Camera-type eye (tissue), 1 donor: Measurements from ENCODE around the gene TMEM134. TPM values are rescaled to one million over a fixed set of nuclear protein-coding genes. Genes with fewer than 3 reads are reported as not detected.

Experiments
- total RNA-seq: library from RNA; depleted of rRNA; stranded (reverse); fragments of >200 nt; gene quantifications from one replicate; pipeline ENCODE4 v1.2.3, GENCODE V29; 2014

The TMEM134 gene, protein sequence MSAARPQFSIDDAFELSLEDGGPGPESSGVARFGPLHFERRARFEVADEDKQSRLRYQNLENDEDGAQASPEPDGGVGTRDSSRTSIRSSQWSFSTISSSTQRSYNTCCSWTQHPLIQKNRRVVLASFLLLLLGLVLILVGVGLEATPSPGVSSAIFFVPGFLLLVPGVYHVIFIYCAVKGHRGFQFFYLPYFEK
- 73.1 TPM for total RNA-seq

DNA sequence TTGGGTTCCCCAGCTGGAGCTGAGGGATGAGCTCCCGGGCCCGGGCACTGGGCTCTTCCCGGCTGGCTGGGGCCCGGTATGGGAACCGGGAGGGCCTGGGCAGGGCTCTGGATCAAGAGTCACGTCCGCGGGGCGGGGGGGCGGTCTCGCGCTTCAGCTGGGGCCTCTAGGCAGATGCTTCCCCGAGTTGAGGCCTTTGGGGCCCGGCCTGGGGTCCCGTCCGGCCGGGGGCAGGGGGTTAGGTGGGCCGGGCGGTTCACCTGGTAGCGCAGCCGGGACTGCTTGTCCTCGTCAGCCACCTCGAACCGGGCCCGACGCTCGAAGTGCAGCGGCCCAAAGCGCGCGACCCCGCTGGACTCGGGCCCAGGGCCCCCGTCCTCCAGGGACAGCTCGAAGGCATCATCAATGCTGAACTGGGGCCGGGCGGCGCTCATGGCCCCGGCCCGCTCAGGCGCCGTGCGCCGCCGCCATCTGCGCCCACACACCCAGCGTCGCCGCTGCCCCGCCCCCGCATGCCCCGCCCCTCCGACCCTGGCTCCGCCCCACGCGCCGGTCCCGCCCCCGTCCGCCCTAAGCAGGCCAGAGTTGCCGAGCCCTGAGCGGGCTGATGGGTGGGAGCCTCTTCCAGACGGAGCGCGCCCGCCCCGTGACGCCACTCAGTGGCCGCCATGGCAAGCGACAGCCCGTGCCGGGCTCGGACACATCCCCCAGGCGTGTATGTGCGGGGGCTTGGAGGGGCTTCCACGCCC lies at the start of gene TMEM134:
TMEM134 (minus strand) TSS at position 493 of the 749 bp plus-strand sequence; CDS start at position 434, 59 bp downstream.

DNA sequence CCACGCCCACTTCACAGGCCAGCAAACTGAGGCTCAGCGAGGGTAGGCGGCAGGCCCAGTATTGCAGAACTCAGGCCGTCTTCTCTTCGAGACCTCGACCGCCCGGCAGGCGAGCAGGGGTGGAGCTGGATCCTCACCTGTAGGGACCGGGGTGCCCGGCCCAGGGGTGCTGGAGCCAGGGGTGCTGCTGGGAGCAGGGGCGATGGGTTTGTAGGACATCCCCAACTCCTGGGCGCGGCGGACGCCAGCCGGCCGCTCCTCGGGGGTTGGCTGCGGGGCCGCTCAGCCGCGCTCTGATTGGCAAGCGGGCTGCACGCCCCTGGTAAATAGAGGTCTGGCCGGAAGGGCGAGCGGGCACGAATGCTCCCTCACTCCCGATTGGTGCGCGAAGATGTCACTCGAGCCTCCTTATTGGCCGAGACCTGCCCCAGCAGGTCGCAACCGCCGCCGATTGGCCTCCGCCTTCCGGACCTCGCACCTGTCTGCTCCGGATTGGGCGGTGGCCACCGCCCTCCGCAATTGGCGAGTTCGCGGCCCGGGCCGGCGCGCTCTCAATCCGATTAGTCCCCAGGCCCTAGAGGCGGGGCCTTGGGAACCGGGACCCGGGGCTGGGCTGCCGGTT lies 38.9 kb upstream of the TMEM134 start, which contains the start of gene CDK2AP2:
CDK2AP2 (minus strand) TSS at position 299 of the 622 bp plus-strand sequence; CDS start at position 219, 80 bp downstream.

DNA sequence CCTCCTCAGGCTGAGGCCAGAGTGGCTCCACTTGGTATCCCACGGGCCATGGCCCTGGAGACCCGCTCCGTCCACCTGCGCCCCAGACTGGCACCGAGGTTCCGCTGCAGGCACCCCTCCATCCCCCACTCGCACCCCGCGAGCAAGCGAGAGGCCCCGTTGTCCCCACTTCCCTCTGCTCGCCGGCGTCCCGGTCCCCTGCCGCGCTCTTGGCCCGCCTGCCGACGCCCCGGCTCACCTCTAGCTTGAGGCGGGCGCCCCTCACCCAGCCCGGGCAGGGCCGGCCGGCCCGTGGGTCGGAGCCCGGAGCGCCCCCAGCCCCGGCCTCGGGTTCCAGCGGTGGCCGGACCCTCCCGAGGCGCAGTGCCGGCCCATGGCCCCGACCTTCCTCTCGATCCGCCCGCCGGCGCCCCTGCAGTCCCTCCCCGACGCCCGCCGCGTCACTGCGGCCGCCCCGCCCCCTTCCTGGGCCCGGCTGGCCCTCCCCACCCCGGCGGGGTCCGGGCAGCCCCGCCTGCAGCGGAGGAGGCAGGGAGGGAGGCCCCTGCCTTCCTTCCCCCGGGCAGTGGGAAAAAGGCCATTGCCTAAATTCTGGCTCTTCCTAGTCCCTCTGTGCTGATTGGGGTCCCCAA lies 36.0 kb upstream of the TMEM134 start, which contains the start of gene PITPNM1:
PITPNM1 (minus strand) TSS at position 414 of the 632 bp plus-strand sequence. CDS start 1,183 bp downstream, outside the sequence.

DNA sequence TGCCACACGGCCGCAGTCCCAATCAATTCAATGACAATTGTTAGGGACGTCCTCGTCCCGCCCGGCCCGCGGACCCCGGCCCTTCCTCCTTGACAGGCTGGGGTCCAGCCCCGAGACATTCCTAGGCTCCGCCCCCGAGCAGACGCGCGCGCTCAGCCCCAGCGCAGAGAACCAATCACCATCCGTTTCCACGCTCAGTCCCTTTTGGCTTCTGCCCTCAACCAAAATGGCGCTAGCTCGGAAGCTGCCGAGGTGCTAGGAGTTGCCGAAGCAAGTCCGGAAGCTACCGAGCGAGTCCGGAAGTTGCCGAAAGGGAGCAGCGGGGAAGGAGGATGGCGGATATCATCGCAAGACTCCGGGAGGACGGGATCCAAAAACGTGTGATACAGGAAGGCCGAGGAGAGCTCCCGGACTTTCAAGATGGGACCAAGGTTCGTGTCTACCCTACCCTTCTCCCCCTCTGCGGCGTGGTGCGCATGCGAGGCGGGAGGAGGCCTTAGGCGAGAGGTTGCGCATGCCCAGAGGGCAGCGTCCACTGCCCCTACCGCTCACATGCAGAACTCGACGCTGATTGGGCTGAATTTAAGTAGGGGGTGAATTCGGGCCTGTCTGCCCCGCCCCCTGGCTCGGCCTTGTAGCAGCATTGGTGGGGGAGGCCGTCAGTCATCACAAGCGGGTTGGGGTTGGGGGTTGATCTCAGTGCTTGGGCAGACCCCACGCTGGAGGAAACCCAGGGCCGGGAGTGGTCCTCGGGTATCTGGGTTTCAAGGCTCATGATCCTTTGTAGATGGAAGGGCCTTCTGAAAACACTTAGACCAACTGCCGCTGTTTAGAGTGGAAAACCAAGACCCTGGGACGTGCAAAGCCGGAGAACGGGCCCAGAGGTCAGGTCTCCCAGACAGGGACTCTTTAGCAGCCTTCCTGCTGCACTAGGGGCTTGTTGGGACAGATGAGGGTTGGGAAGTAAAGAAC lies 14.1 kb upstream of the TMEM134 start, which contains the start of gene AIP:
AIP (plus strand) TSS at position 200 of the 972 bp plus-strand sequence; CDS start at position 333, 133 bp downstream.

DNA sequence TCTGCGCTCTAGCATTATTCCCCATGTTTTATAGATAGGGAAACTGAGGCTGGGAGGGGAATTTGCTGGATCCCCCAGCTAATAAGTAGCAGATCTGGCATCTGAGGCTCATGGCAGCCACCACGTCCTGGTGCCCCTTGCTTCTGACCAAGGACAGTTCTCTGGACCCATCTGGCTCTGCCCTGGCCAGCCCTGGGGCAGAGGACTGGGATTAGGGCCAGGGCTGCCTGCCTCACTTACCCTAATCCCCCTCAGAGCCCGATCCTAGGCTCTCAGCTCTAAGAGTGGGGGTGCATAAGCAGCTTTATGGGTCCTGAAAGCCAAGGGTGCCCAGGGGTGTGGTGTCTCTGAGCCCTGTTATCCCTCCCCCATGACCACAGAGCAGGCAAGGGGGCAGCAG lies 14.0 kb downstream of the TMEM134 start, which contains the start of gene CABP4:
CABP4 (plus strand) TSS at position 301 of the 400 bp plus-strand sequence; CDS start at position 371, 70 bp downstream.

DNA sequence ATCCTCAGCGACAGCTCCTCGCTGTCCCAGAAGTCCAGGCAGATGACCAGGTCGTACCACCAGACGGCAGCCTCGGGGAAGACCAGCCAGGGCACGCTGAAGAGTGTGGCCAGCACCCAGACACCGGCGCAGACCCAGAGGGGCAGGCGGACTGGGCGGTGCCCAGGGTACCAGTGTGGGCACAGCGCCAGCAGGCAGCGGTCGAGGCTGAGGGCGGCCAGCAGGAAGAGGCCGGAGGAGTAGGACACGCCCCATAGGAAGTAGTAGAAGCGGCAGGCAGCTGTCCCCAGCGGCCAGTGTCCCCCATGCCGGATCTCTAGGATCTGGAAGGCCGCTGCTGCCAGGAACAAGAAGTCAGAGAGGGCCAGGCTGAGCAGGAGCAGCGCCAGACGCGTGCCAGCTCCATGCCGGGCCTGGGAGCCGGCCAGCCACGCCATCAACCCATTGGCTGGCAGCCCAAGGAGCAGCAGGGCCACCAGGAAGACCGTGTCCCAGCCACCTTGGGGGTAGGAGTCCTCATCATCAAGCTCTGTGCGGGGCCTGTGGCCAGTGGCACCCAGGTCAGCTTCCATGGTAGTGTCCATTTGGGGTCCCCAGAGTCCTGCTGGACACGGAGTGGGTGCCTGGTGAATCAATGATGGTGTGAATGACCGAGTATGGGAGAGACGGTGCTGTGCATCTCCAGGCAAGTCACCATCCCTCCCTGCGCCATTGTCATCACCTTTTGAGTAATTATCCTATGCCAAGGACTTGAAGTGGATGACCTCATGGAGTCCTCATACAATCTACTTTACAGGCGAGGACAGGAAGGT lies 16.7 kb downstream of the TMEM134 start, which contains the start of gene GPR152:
GPR152 (minus strand) TSS at position 589 of the 812 bp plus-strand sequence; CDS start at position 584, 5 bp downstream.

DNA sequence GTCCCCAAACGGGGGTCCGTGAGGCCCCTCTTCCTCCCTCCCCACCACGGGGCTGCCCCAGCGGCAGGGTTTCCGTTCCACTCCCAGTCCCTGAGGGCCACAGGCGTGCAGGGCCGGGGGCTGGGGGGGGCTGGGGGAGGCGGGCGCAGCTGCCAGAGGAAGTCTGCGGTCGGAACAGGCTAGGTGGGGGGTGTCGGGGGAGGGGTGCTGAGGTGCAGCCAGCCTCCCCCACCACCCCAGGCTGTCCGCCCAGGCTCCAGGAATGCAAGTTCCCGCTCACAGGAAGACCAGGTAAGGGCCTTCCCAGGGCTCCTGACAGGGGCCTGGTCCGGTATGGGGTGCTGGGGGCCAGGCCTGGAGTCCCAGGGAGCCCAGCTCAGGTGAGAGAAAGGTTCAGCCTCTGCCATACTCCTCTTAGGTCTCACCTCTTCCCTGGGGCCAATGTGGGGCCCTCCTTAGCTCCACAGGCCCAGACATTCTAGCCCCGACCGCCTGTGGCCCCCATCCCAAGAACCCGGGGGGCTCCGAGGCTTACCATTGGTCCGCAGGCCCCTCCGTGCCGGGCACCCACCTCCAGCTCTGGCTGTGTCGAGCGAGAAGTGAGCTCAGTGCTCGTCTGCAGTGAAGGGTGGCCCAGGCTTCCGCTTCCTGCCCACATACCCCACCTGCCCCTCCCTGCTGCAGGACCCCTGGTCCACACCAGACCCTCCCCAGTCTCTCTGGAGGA lies 31.8 kb downstream of the TMEM134 start, which contains the start of gene PTPRCAP:
PTPRCAP (minus strand) TSS at position 601 of the 727 bp plus-strand sequence; CDS start at position 538, 63 bp downstream.

DNA sequence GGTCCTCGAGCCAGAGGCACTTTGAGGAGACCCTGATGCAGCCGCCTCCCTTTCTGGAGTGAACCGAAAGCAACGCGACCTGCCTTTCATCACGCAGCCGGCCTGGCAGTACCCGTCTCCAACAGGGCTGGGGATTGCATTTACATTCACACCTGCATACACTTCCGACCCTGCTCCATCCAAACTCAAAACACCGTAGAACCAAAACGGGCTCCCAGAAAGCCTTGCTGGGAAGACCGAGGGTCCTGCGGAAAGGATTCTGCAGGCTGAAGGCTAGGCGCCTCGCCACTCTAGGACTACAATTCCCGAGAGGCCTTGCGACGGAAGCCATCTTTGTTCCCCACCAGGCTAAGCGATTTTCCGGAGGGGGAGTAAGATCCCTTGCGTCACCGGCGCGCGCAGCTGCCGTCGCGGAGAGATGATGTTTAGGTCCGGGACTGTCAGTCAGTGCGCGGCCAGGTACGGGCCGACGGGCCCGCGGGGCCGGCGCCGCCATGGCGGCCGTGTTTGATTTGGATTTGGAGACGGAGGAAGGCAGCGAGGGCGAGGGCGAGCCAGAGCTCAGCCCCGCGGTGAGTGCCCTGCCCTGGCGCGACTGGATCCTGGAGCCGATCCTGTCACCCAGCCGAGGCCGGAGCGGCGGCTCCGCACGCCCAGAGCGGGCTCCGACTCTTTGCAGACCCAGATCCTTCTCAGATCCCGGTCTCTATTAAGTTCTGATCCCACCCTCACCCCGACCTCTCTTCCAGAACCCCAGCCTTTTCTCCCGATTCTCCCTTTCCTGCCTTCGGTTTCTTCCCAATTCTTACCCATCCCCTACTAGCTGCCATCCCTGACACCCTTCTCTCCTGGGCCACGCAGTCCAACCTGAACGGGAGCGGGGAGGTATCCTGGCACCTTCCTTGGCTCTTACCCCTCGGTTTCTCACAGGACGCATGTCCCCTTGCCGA lies 40.7 kb downstream of the TMEM134 start, which contains the start of gene RPS6KB2:
RPS6KB2 (plus strand) TSS at position 443 of the 950 bp plus-strand sequence; CDS start at position 495, 52 bp downstream.

DNA sequence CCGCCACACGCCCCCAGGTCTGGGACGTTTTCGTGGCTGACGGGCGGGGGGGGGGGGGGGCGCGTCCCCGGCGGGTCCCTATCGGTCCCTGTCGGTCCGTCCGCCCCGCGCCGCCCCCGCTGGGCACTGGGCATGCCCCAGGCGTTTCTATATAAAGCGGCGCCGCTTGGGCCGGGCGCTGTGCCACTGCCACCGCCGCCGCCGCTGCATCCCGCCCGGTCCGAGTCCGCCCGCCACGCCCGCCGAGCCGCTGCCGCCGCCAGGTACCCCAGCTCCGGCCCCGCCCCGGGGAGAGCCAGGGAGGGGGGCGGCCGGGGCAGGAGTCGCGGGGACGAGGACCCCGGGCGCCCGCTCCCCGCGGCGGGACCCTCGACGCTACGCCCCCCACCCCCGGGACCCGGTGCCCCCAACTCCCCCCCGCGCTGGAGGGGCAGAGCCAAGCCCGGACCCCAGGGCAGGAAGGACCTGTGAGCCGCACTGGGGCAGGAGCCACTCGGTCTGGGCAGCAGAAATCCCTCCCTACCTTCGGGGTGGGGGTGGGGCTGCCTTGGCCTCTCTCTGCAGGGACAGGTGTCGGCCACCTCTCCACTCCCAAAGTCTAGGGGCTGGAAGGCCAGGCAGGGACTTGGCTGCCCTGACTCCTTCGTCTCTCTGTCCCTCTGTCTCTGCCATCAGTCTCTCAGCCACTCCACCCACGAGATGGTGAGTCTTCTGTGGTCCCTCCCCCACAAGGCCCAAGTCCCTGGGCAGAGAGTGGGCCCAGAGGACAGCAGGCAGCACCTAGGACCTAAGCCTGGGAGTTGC lies 53.3 kb downstream of the TMEM134 start, which contains the start of gene CARNS1:
CARNS1 (plus strand) TSS at position 178 of the 804 bp plus-strand sequence; CDS start at position 700, 522 bp downstream.

Other genes with a start within 250 kb of the TMEM134 start
- gene GRK2, start 202.8 kb downstream of the TMEM134 start, total RNA-seq, result 36.3 TPM
- 46.7 TPM for gene ANKRD13D, start 179.9 kb downstream of the TMEM134 start, total RNA-seq
- 29.1 TPM for gene SSH3, start 165.7 kb downstream of the TMEM134 start, total RNA-seq
- gene POLD4, start 115.7 kb downstream of the TMEM134 start, total RNA-seq, result 11.1 TPM
- gene CLCF1, start 95.7 kb downstream of the TMEM134 start, total RNA-seq, result 2.9 TPM
- gene RAD9A, start 77.3 kb downstream of the TMEM134 start, total RNA-seq, result 26.6 TPM
- 85.5 TPM for gene PPP1CA, start 67.4 kb downstream of the TMEM134 start, total RNA-seq
- gene TBC1D10C, start 65.2 kb downstream of the TMEM134 start, total RNA-seq, result 1.4 TPM
- gene CARNS1, start 53.6 kb downstream of the TMEM134 start, total RNA-seq, result 5.1 TPM
- 41.7 TPM for gene RPS6KB2, start 40.8 kb downstream of the TMEM134 start, total RNA-seq
- 0.71 TPM for gene PTPRCAP, start 31.6 kb downstream of the TMEM134 start, total RNA-seq
- gene CORO1B, start 25.8 kb downstream of the TMEM134 start, total RNA-seq, result 55.3 TPM
- not detected for gene GPR152, start 16.5 kb downstream of the TMEM134 start, total RNA-seq
- 6.3 TPM for gene CABP4, start 13.9 kb downstream of the TMEM134 start, total RNA-seq
- 49.3 TPM for gene AIP, start 13.8 kb upstream of the TMEM134 start, total RNA-seq
- 79.8 TPM for gene PITPNM1, start 36.1 kb upstream of the TMEM134 start, total RNA-seq
- 13.1 TPM for gene CDK2AP2, start 38.9 kb upstream of the TMEM134 start, total RNA-seq
- 5.6 TPM for gene CABP2, start 54.2 kb upstream of the TMEM134 start, total RNA-seq
- 417 TPM for gene GSTP1, start 114.6 kb upstream of the TMEM134 start, total RNA-seq
- gene NDUFV1, start 137.7 kb upstream of the TMEM134 start, total RNA-seq, result 186 TPM
- gene NUDT8, start 160.7 kb upstream of the TMEM134 start, total RNA-seq, result 3.7 TPM
- not detected for gene TBX10, start 170.5 kb upstream of the TMEM134 start, total RNA-seq
- not detected for gene ACY3, start 181.5 kb upstream of the TMEM134 start, total RNA-seq
- 0.55 TPM for gene ALDH3B2, start 205.4 kb upstream of the TMEM134 start, total RNA-seq